Endothelial cell of umbilical vein (primary cell): ENCODE data around the gene PPFIA2. TPM values are rescaled to one million over a fixed set of nuclear protein-coding genes. Genes with fewer than 3 reads are reported as not detected.
A peak's percentile ranks its signal among the peaks of the same experiment; 100 is the strongest.

Source experiments
- BruUV-seq: library from RNA; stranded (reverse); fragments of 400-500 nt; replicated peaks from 2 replicates; lab custom pipeline; 2021; lab: Mats Ljungman, UMichigan
- CTCF ChIA-PET: fragments of 300-600, 350-600 bp; sonication (Branson Sonifier 250); formaldehyde crosslinking; loops from one replicate; lab custom pipeline; 2021; ENCODE audit warnings: antibody characterized with exemption, inconsistent platforms; lab: Charles Lee
- POLR2A ChIA-PET: fragments of 300-600, 350-600 bp; sonication (Branson Sonifier 250); formaldehyde crosslinking; loops from one replicate; lab custom pipeline; 2021; ENCODE audit warnings: antibody characterized with exemption, inconsistent platforms; lab: Charles Lee
- DNase-seq: peaks from one replicate; pipeline ENCODE4 v3.0.0-alpha.2; 2011; ENCODE audit warnings: low read depth, low spot score
- FAIRE-seq: peaks from 2 replicates; lab custom pipeline; 2011; peaks lifted over from hg19 to GRCh38; lab: Jason Lieb, UNC
- H2AFZ ChIP-seq: 2 replicates; pipeline ENCODE4 v1.6.0; 2012; ENCODE audit warnings: low read depth, low read length, control low read depth, inconsistent platforms
- H3K27ac ChIP-seq: 2 replicates; pipeline ENCODE4 v1.5.1; 2011; ENCODE audit warnings: low read depth, mild to moderate bottlenecking, control low read depth, low read length, moderate library complexity; ENCODE audit not compliant: insufficient read depth
- H3K27me3 ChIP-seq, 2 experiments: 2 replicates each; pipeline versions ENCODE4 v1.6.0 to v1.6.1; 2011; ENCODE audit warnings: low read length in 2 of 2, mixed read lengths in 1 of 2; ENCODE audit not compliant: control insufficient read depth in 2 of 2, insufficient read depth in 2 of 2
- H3K36me3 ChIP-seq, 2 experiments: 2 replicates in 1 of 2; 3 replicates in 1 of 2; pipeline ENCODE4 v1.5.1; 2011; ENCODE audit warnings: low read length in 2 of 2, mild to moderate bottlenecking in 1 of 2, moderate library complexity in 1 of 2; ENCODE audit not compliant: control insufficient read depth in 2 of 2, insufficient read depth in 2 of 2; ENCODE audit errors: extremely low read depth in 1 of 2
- H3K4me1 ChIP-seq: 3 replicates; pipeline ENCODE4 v1.5.1; 2011; ENCODE audit warnings: mild to moderate bottlenecking, low read length; ENCODE audit not compliant: control insufficient read depth, insufficient read depth; ENCODE audit errors: extremely low read depth
- H3K4me2 ChIP-seq: 2 replicates; pipeline ENCODE4 v1.6.1; 2011; ENCODE audit warnings: low read length, control low read depth, mixed read lengths; ENCODE audit not compliant: insufficient read depth
- H3K4me3 ChIP-seq, 3 experiments: fragments of 200-600 bp in 1 of 3; sonication (generic), shearing (Covaris generic) in 1 of 3; replicated peaks in 1 of 3; 2 replicates each; pipeline ENCODE4 v1.5.1; 2011 to 2016; ENCODE audit warnings: control low read depth in 3 of 3, low read length in 3 of 3, mild to moderate bottlenecking in 2 of 3, inconsistent platforms in 1 of 3, low read depth in 1 of 3, moderate library complexity in 1 of 3; ENCODE audit not compliant: insufficient read depth in 1 of 3
- H3K79me2 ChIP-seq: 2 replicates; pipeline ENCODE4 v1.6.0; 2012; ENCODE audit warnings: low read length, inconsistent platforms; ENCODE audit not compliant: control insufficient read depth, insufficient read depth
- H3K9ac ChIP-seq: replicated peaks from 2 replicates; pipeline ENCODE3; 2011; ENCODE audit warnings: low read length, control low read depth; ENCODE audit not compliant: insufficient read depth; ENCODE audit errors: extremely low read depth
- H3K9me1 ChIP-seq: replicated peaks from 3 replicates; pipeline ENCODE4 v1.6.0; 2011; ENCODE audit warnings: mild to moderate bottlenecking, low read length; ENCODE audit not compliant: control insufficient read depth, insufficient read depth; ENCODE audit errors: extremely low read depth
- H3K9me3 ChIP-seq: replicated peaks from 2 replicates; pipeline ENCODE4 v1.5.1; 2012; ENCODE audit warnings: low read length, inconsistent platforms; ENCODE audit not compliant: control insufficient read depth, insufficient read depth
- H4K20me1 ChIP-seq: replicated peaks from 2 replicates; pipeline ENCODE3; 2011; ENCODE audit warnings: mild to moderate bottlenecking, low read length; ENCODE audit not compliant: control insufficient read depth, insufficient read depth; ENCODE audit errors: extremely low read depth
- CTCF ChIP-seq, 2 donors: IDR thresholded peaks; 1 replicate in 1 of 2; 2 replicates in 1 of 2; pipeline ENCODE4 v1.5.1; 2011; ENCODE audit warnings: low read length in 2 of 2, mild to moderate bottlenecking in 2 of 2, moderate library complexity in 2 of 2, control low read depth in 1 of 2, inconsistent platforms in 1 of 2, low read depth in 1 of 2; ENCODE audit not compliant: insufficient read depth in 1 of 2; ENCODE audit errors: extremely low read depth in 1 of 2
- FOS ChIP-seq: IDR thresholded peaks from 2 replicates; pipeline ENCODE4 v1.6.1; 2011; ENCODE audit warnings: mild to moderate bottlenecking, low read length, moderate library complexity, borderline replicate concordance; ENCODE audit not compliant: insufficient read depth
- GATA2 ChIP-seq: IDR thresholded peaks from 2 replicates; pipeline ENCODE4 v1.7.0; 2011; ENCODE audit warnings: low read depth, mild to moderate bottlenecking, moderate library complexity, mixed read lengths, low read length; ENCODE audit not compliant: insufficient read length, insufficient read depth
- MAX ChIP-seq: IDR thresholded peaks from 2 replicates; pipeline ENCODE4 v1.6.1; 2011; ENCODE audit not compliant: insufficient read depth, insufficient read length
- dilution Hi-C: fragments of 300-500 bp; cut with MboI; formaldehyde crosslinking; loops from one replicate; pipeline ENCODE4 v1.15.0; 2019; ENCODE audit warnings: low sequenced_read_pairs; ENCODE audit not compliant: extremely low pct_ligation_motif_present
- intact Hi-C: fragments of 100-400 bp; cut with micrococcal nuclease; formaldehyde crosslinking; loops from one replicate; pipeline ENCODE4 v1.10.0; 2022
- polyA plus RNA-seq, 4 experiments: library from polyadenylated mRNA; depleted of rRNA in 3 of 4; stranded (reverse) in 3 of 4; unstranded in 1 of 4; fragments of >200 nt; gene quantifications; 2 replicates each; pipeline versions ENCODE4 v1.2.1 to v1.2.3, GENCODE V29; 2011 to 2012; ENCODE audit warnings: missing spikeins in 1 of 4
- total RNA-seq: library from RNA; stranded (reverse); gene quantifications from 2 replicates; pipeline ENCODE4 v1.2.3, GENCODE V29; 2021

Gene PPFIA2
- total and polyA plus RNA-seq, 2 donors (not counting 3 experiments of a cell fraction or from before 2014, with no cell fraction given), result not detected

- no TSS peak for BruUV-seq
- no peak overlapping the region for H3K4me3 ChIP-seq
- CTCF ChIA-PET, result interaction anchor here (0.8 to 2.3 kb wide), 11 partner anchors 10 to 717 kb away, joined by 3 to 13 read pairs (median 3); no protein-coding TSS in a partner anchor
- intact Hi-C loops (no loop called here), dilution Hi-C loops (no loop called here)
- H3K79me2 ChIP-seq, result no peaks in the 10 kb centered on the region
- DNase-seq, result peak; percentile 2
- H3K4me2 ChIP-seq, result no peak overlapping the region
- H3K9me3 ChIP-seq, result no peaks in the 10 kb centered on the region
- TF ChIP-seq CTCF (IDR thresholded peaks at IDR 0.05; ENCODE audit: extremely low read depth in 1 of 2, insufficient read depth in 1 of 2, low read depth in 1 of 2, low read length in 2 of 2) (peak; percentile 10 to 22), MAX (no peak), FOS (no peak), GATA2 (no peak)
- H3K27me3 ChIP-seq, result no peaks in the 10 kb centered on the region
- no peak overlapping the region for H2AFZ ChIP-seq
- no peaks in the 10 kb centered on the region for H3K36me3 ChIP-seq
- H4K20me1 ChIP-seq, result no peaks in the 10 kb centered on the region
- POLR2A ChIA-PET, result no interaction called here
- H3K9ac ChIP-seq, result no peak overlapping the region
- H3K4me1 ChIP-seq, result no peaks in the 10 kb centered on the region
- FAIRE-seq, result no peak
- no peaks in the 10 kb centered on the region for H3K9me1 ChIP-seq
- no peak overlapping the region for H3K27ac ChIP-seq
These were observed 147.9 kb downstream of the PPFIA2 start for GRCh38 chr12:81610955-81611889.
